Measurements from ENCODE around the gene TREM1.
"Not testable (repeated sequence)": the region's sequence is repeated elsewhere in the genome, so short reads cannot be mapped to it uniquely, and the experiment has no call there.

The TREM1 gene

GRCh38 chr6:41258196-41258493, 28.3 kb downstream of the TREM1 start:
- no peak for DNase-seq (ENCODE audit: low spot score)

- no peak for DNase-seq (ENCODE audit: low spot score)
These were observed 28.9 kb downstream of the TREM1 start for GRCh38 chr6:41257369-41258195.

GRCh38 chr6:41256383-41256782, 30.1 kb downstream of the TREM1 start:
- DNase-seq (ENCODE audit: low spot score) = no peak

- DNase-seq (ENCODE audit: low spot score) = no peak
These were observed 30.7 kb downstream of the TREM1 start for GRCh38 chr6:41255638-41256246.

GRCh38 chr6:41255110-41255509, 31.4 kb downstream of the TREM1 start:
- no peak for DNase-seq (ENCODE audit: low spot score)

GRCh38 chr6:41252401-41253169, 33.9 kb downstream of the TREM1 start:
- DNase-seq (ENCODE audit: low spot score) = no peak

- DNase-seq (ENCODE audit: low spot score) = no peak
These were observed 38.4 kb downstream of the TREM1 start for GRCh38 chr6:41247882-41248705.

GRCh38 chr6:41247288-41247865, 39.1 kb downstream of the TREM1 start:
- no peak for DNase-seq (ENCODE audit: low spot score)

- DNase-seq (ENCODE audit: low spot score) = not testable (repeated sequence)
These were observed 40.0 kb downstream of the TREM1 start for GRCh38 chr6:41246529-41246928.

- DNase-seq (ENCODE audit: low spot score) = no peak
These were observed 46.9 kb downstream of the TREM1 start for GRCh38 chr6:41239467-41240159.

GRCh38 chr6:41237128-41237527, 49.4 kb downstream of the TREM1 start:
- DNase-seq (ENCODE audit: low spot score) = no peak

- DNase-seq (ENCODE audit: low spot score) = no peak
These were observed 50.2 kb downstream of the TREM1 start for GRCh38 chr6:41236276-41236675.

GRCh38 chr6:41232667-41233066, 53.8 kb downstream of the TREM1 start:
- DNase-seq (ENCODE audit: low spot score) = no peak

GRCh38 chr6:41231246-41231645, 55.2 kb downstream of the TREM1 start:
- no peak for DNase-seq (ENCODE audit: low spot score)

- no peak for DNase-seq (ENCODE audit: low spot score)
These were observed 56.8 kb downstream of the TREM1 start for GRCh38 chr6:41229721-41230120.

- no peak for DNase-seq (ENCODE audit: low spot score)
These were observed 57.9 kb downstream of the TREM1 start for GRCh38 chr6:41228616-41229015.

- no peak for DNase-seq (ENCODE audit: low spot score)
These were observed 58.4 kb downstream of the TREM1 start, which contains the start of gene TREML4 for GRCh38 chr6:41228096-41228495. Gene TREML4, plus strand, starts transcription at chr6:41228349. Its CDS starts 79 bp downstream, at chr6:41228428.

GRCh38 chr6:41226752-41227151, 59.7 kb downstream of the TREM1 start:
- DNase-seq (ENCODE audit: low spot score) = no peak

- no peak for DNase-seq (ENCODE audit: low spot score)
These were observed 61.7 kb downstream of the TREM1 start for GRCh38 chr6:41224800-41225199.
